Neural cell (in vitro differentiated cells): ENCODE data around the gene CSDE1. TPM values are rescaled to one million over a fixed set of nuclear protein-coding genes. Genes with fewer than 3 reads are reported as not detected.

ENCODE experiments used
- H2AFZ ChIP-seq: fragments of 200-600, 300-800 bp; sonication (generic), shearing (Covaris generic); 2 replicates; pipeline ENCODE4 v1.6.0; 2014; ENCODE audit warnings: low read depth, mild to moderate bottlenecking, antibody characterized with exemption, low read length, moderate library complexity
- H3F3A ChIP-seq: fragments of 200-600 bp; shearing (Covaris generic); 2 replicates; pipeline ENCODE4 v1.6.1; 2016; ENCODE audit warnings: mild to moderate bottlenecking, moderate library complexity, mixed read lengths, antibody characterized with exemption, low read length; ENCODE audit not compliant: insufficient read depth, poor library complexity, severe bottlenecking
- H3K27ac ChIP-seq: fragments of 200-600, 300-800 bp; sonication (generic), shearing (Covaris generic); 2 replicates; pipeline ENCODE4 v1.5.1; 2014; ENCODE audit warnings: mild to moderate bottlenecking, low read length, moderate library complexity
- H3K27me3 ChIP-seq: fragments of 300-800, 200-600 bp; sonication (generic), shearing (Covaris generic); 2 replicates; pipeline ENCODE4 v1.6.0; 2014; ENCODE audit warnings: mild to moderate bottlenecking, low read depth, low read length, moderate library complexity; ENCODE audit not compliant: insufficient read depth
- H3K36me3 ChIP-seq: fragments of 300-800, 200-600 bp; sonication (generic), shearing (Covaris generic); 2 replicates; pipeline ENCODE4 v1.5.1; 2014; ENCODE audit warnings: mild to moderate bottlenecking, antibody characterized with exemption, low read length, moderate library complexity; ENCODE audit not compliant: insufficient read depth
- H3K4me2 ChIP-seq: fragments of 300-800, 200-600 bp; sonication (generic), shearing (Covaris generic); 2 replicates; pipeline ENCODE4 v1.6.0; 2014; ENCODE audit warnings: mild to moderate bottlenecking, low read length
- H3K4me3 ChIP-seq: fragments of 300-800, 200-600 bp; sonication (generic), shearing (Covaris generic); 2 replicates; pipeline ENCODE4 v1.5.1; 2014; ENCODE audit warnings: mild to moderate bottlenecking, low read length, moderate library complexity
- H3K79me2 ChIP-seq: fragments of 200-600 bp; shearing (Covaris generic); replicated peaks from 2 replicates; pipeline ENCODE4 v1.6.0; 2014; ENCODE audit warnings: mild to moderate bottlenecking, low read length, moderate library complexity; ENCODE audit not compliant: insufficient read depth
- H3K9ac ChIP-seq: fragments of 300-800, 200-600 bp; sonication (generic), shearing (Covaris generic); 2 replicates; pipeline ENCODE4 v1.6.1; 2016; ENCODE audit warnings: mild to moderate bottlenecking, low read length, mixed read lengths
- H3K9me2 ChIP-seq: fragments of 200-600 bp; shearing (Covaris generic); 2 replicates; pipeline ENCODE4 v1.6.1; 2016; ENCODE audit warnings: mild to moderate bottlenecking, low read length, mixed read lengths; ENCODE audit not compliant: insufficient read depth
- H3K9me3 ChIP-seq: fragments of 200-600, 300-800 bp; sonication (generic), shearing (Covaris generic); 2 replicates; pipeline ENCODE4 v1.6.1; 2016; ENCODE audit warnings: mild to moderate bottlenecking, mixed run types, low read length, moderate library complexity, mixed read lengths
- H4K20me1 ChIP-seq: fragments of 200-600 bp; shearing (Covaris generic); 2 replicates; pipeline ENCODE4 v1.6.1; 2016; ENCODE audit warnings: mild to moderate bottlenecking, mixed run types; ENCODE audit not compliant: insufficient read depth
- CTCF ChIP-seq: fragments of 450-650 bp; IDR thresholded peaks from 2 replicates; pipeline ENCODE4 v1.5.1; 2014; ENCODE audit warnings: antibody characterized with exemption, mild to moderate bottlenecking, moderate library complexity; ENCODE audit not compliant: poor library complexity, severe bottlenecking
- EP300 ChIP-seq: fragments of 450-650 bp; conservative IDR thresholded peaks from 2 replicates; pipeline ENCODE4 v1.6.1; 2014; ENCODE audit warnings: antibody characterized with exemption, mild to moderate bottlenecking, moderate library complexity; ENCODE audit not compliant: poor library complexity, severe bottlenecking
- EZH2 ChIP-seq: fragments of 200-600, 300-800 bp; shearing (Covaris generic), sonication (generic); IDR thresholded peaks from 2 replicates; pipeline ENCODE4 v1.6.1; 2014; ENCODE audit warnings: antibody characterized with exemption, low read length, borderline replicate concordance, mild to moderate bottlenecking; ENCODE audit not compliant: insufficient read depth, poor library complexity, severe bottlenecking
- MXI1 ChIP-seq: fragments of 450-650 bp; conservative IDR thresholded peaks from 2 replicates; pipeline ENCODE4 v1.6.1; 2014; ENCODE audit warnings: antibody characterized with exemption, mild to moderate bottlenecking; ENCODE audit not compliant: poor library complexity, severe bottlenecking
- POLR2AphosphoS5 ChIP-seq: IDR thresholded peaks from 2 replicates; pipeline ENCODE4 v1.6.1; 2012
- RAD21 ChIP-seq: fragments of 450-650 bp; conservative IDR thresholded peaks from 2 replicates; pipeline ENCODE4 v1.6.1; 2014; ENCODE audit warnings: antibody characterized with exemption, mild to moderate bottlenecking, moderate library complexity
- REST ChIP-seq: IDR thresholded peaks from 2 replicates; pipeline ENCODE4 v1.6.1; 2012; ENCODE audit warnings: borderline replicate concordance
- SMC3 ChIP-seq: fragments of 450-650 bp; conservative IDR thresholded peaks from 2 replicates; pipeline ENCODE4 v1.6.1; 2014; ENCODE audit warnings: antibody characterized with exemption, mild to moderate bottlenecking, moderate library complexity; ENCODE audit not compliant: poor library complexity
- TAF1 ChIP-seq: IDR thresholded peaks from 2 replicates; pipeline ENCODE4 v1.6.1; 2012; ENCODE audit warnings: low read depth
- polyA plus RNA-seq: library from polyadenylated mRNA; depleted of rRNA; stranded (reverse); fragments of >200 nt; gene quantifications from 2 replicates; pipeline ENCODE4 v1.2.3, GENCODE V29; 2014

CSDE1 gene
- polyA plus RNA-seq, 1 donor from 2014 or later: 424 TPM

GRCh38 chr1:114719424-114719787 lies 38.4 kb downstream of the CSDE1 start:
- Histone ChIP-seq H2AFZ (no peak overlapping the region), H3K9ac (no peak overlapping the region), H3K36me3 (peaks cover 18% of the 10 kb centered on the region), H3K4me2 (no peak overlapping the region), H3K4me3 (no peak overlapping the region), H3K9me3 (no peaks in the 10 kb centered on the region), H3K9me2 (no peaks in the 10 kb centered on the region), H4K20me1 (no peaks in the 10 kb centered on the region), H3F3A (no peaks in the 10 kb centered on the region), H3K79me2 (peaks cover 21% of the 10 kb centered on the region), H3K27me3 (no peaks in the 10 kb centered on the region), H3K27ac (no peak overlapping the region)
- TF ChIP-seq CTCF: no peak
- no peak for TF ChIP-seq REST
- no peak for TF ChIP-seq MXI1
- TF ChIP-seq POLR2AphosphoS5: no peak
- no peak for TF ChIP-seq TAF1
- TF ChIP-seq RAD21: no peak
- TF ChIP-seq SMC3: no peak
- no peak for TF ChIP-seq EP300
- no peak for TF ChIP-seq EZH2

GRCh38 chr1:114718661-114719423 lies 38.9 kb downstream of the CSDE1 start:
- peaks cover 18% of the 10 kb centered on the region for H3K36me3 ChIP-seq
- H2AFZ ChIP-seq: no peak overlapping the region
- no peaks in the 10 kb centered on the region for H3K9me2 ChIP-seq
- TF ChIP-seq CTCF (no peak), REST (no peak), RAD21 (no peak), TAF1 (no peak), MXI1 (no peak), POLR2AphosphoS5 (no peak), EZH2 (no peak), EP300 (no peak), SMC3 (no peak)
- no peak overlapping the region for H3K4me2 ChIP-seq
- no peaks in the 10 kb centered on the region for H3K27me3 ChIP-seq
- no peaks in the 10 kb centered on the region for H3F3A ChIP-seq
- no peak overlapping the region for H3K27ac ChIP-seq
- no peaks in the 10 kb centered on the region for H4K20me1 ChIP-seq
- peaks cover 27% of the 10 kb centered on the region for H3K79me2 ChIP-seq
- no peak overlapping the region for H3K4me3 ChIP-seq
- H3K9me3 ChIP-seq: no peaks in the 10 kb centered on the region
- H3K9ac ChIP-seq: no peak overlapping the region
